Ovary (tissue), 9 donors: Measurements from ENCODE around the gene BRPF3. TPM values are rescaled to one million over a fixed set of nuclear protein-coding genes. Genes with fewer than 3 reads are reported as not detected.
A peak's percentile ranks its signal among the peaks of the same experiment; 100 is the strongest.
"Not testable (repeated sequence)": the region's sequence is repeated elsewhere in the genome, so short reads cannot be mapped to it uniquely, and the experiment has no call there.

Experiments
- DNase-seq, 5 donors: peaks; one replicate each; pipeline ENCODE4 v3.0.0-alpha.2; 2019 to 2020
- H3K27ac ChIP-seq, 2 donors: fragments of 200-600 bp; one replicate each; pipeline versions ENCODE4 v1.5.1 to v1.8.0; 2019 to 2022
- H3K27me3 ChIP-seq: fragments of 200-600 bp; one replicate; pipeline ENCODE4 v1.8.0; 2022
- H3K36me3 ChIP-seq: fragments of 200-600 bp; sonication (generic); one replicate; pipeline ENCODE4 v1.5.1; 2019
- H3K4me1 ChIP-seq: one replicate; pipeline ENCODE4 v1.8.1; 2013; ENCODE audit warnings: mild to moderate bottlenecking, moderate library complexity; ENCODE audit not compliant: insufficient read depth
- H3K4me3 ChIP-seq: fragments of 200-600 bp; sonication (generic); one replicate; pipeline ENCODE4 v1.5.1; 2017
- H3K9me3 ChIP-seq, 2 donors: fragments of 200-600 bp in 1 of 2; sonication (generic) in 1 of 2; one replicate each; pipeline versions ENCODE4 v1.5.1 to v1.8.1; 2013 to 2019; ENCODE audit warnings: mild to moderate bottlenecking in 1 of 2, moderate library complexity in 1 of 2
- CTCF ChIP-seq, 3 donors: fragments of 450-650 bp in 2 of 3; fragments of 200-600 bp in 1 of 3; IDR thresholded peaks; one replicate each; pipeline versions ENCODE4 v1.5.1 to v1.8.0; 2016 to 2022; ENCODE audit warnings: antibody characterized with exemption in 3 of 3, mild to moderate bottlenecking in 1 of 3
- EP300 ChIP-seq: sonication (generic); formaldehyde crosslinking; IDR thresholded peaks from one replicate; pipeline ENCODE4 v1.6.1; 2017; ENCODE audit warnings: antibody characterized with exemption
- POLR2A ChIP-seq: fragments of 450-650 bp; IDR thresholded peaks from one replicate; pipeline ENCODE4 v1.6.1; 2017; ENCODE audit warnings: antibody characterized with exemption, mild to moderate bottlenecking, moderate library complexity
- WGBS, 3 donors: extraction: QIAGEN DNeasy Blood & Tissue Kit in 1 of 3; methylation state at CpG; one replicate each; pipeline versions ENCODE4 v1.1.5 to v1.1.7; 2013 to 2017; 5-methylcytosine and 5-hydroxymethylcytosine counted together
- intact Hi-C, 4 donors: fragments of 100-400 bp; cut with DNase I; formaldehyde crosslinking; loops; one replicate each; pipeline versions ENCODE4 v1.11.0 to v1.15.1; 2022 to 2023
- polyA plus RNA-seq, 2 donors: library from polyadenylated mRNA; stranded (reverse); fragments of 200-250 nt in 1 of 2; fragments of 350-450 nt in 1 of 2; fragmentation: Illumina TruSeq in 1 of 2; extraction: RNeasy Lipid Tissue Mini Kit (QIAGEN cat#74804) in 1 of 2; gene quantifications; one replicate each; pipeline ENCODE4 v1.2.3, GENCODE V29; 2013 to 2014
- total RNA-seq, 7 donors: library from RNA; depleted of rRNA in 2 of 7; stranded (reverse); fragments of >200 nt in 2 of 7; fragmentation: NEBNext Ultra II Directional in 3 of 7; extraction: Animal tissue kit (Norgen Biotek cat#: 25700) in 3 of 7; gene quantifications; one replicate each; pipeline versions ENCODE4 v1.1.0 to v1.2.4, GENCODE V29; 2016 to 2023
- donor health status: DM: no; HTN: no; CAD: no; lungs with moderate emphysema.
- donor health status: DM: no; HTN: no; CAD: no.
- donor health status: Bipolar disorder and iron deficiency.
- donor health status: DM: yes; HTN: yes; CAD: no.
- donor health status: DM: no; HTN: no; CAD: no.
- donor health status: DM: yes; HTN: yes; CAD: no.

The BRPF3 gene
- total and polyA plus RNA-seq, 9 donors, result 15.7 to 34.5 (median 30.3) TPM

- TF ChIP-seq CTCF (IDR thresholded peaks at IDR 0.05) (no peak), POLR2A (no peak), EP300 (no peak)
- no peaks in the 10 kb centered on the region for H3K27me3 ChIP-seq
- no peak overlapping the region for H3K27ac ChIP-seq
- intact Hi-C loops, result no loop called here
- H3K36me3 ChIP-seq, result no peaks in the 10 kb centered on the region
- WGBS, 3 donors, result 80 to 92% (median 83%) methylated on average over 2 of the region's 2 CpGs
- peaks cover 2% of the 10 kb centered on the region for H3K4me1 ChIP-seq
- H3K4me3 ChIP-seq, result no peak overlapping the region
- DNase-seq, result peak in 1 of 5 donors; percentile 39
- H3K9me3 ChIP-seq, result no peaks in the 10 kb centered on the region
These were observed 20.0 kb downstream of the BRPF3 start for GRCh38 chr6:36216559-36216958.

- Histone ChIP-seq H3K27ac (peak overlapping the region in 1 of 2 donors; percentile 31), H3K27me3 (no peaks in the 10 kb centered on the region), H3K4me1 (peaks cover 2% of the 10 kb centered on the region), H3K4me3 (no peak overlapping the region), H3K36me3 (no peaks in the 10 kb centered on the region), H3K9me3 (no peaks in the 10 kb centered on the region)
- intact Hi-C loops, result no loop called here
- no peak for TF ChIP-seq POLR2A
- no peak for DNase-seq
- WGBS, 3 donors, result 69 to 73% (median 71%) methylated on average over 3 of the region's 3 CpGs
These were observed 20.6 kb downstream of the BRPF3 start for GRCh38 chr6:36217188-36217587.

- no peak for DNase-seq
- TF ChIP-seq CTCF (IDR thresholded peaks at IDR 0.05) (no peak), EP300 (no peak), POLR2A (no peak)
- intact Hi-C loops, result no loop called here
- Histone ChIP-seq H3K9me3 (no peaks in the 10 kb centered on the region), H3K4me1 (peaks cover 2% of the 10 kb centered on the region), H3K27ac (peak overlapping the region in 1 of 2 donors; percentile 31), H3K4me3 (no peak overlapping the region), H3K36me3 (no peaks in the 10 kb centered on the region), H3K27me3 (no peaks in the 10 kb centered on the region)
- 45 to 80% (median 52%) methylated on average over 1 of the region's 1 CpG for WGBS, 3 donors
These were observed 21.4 kb downstream of the BRPF3 start for GRCh38 chr6:36217946-36218345.

GRCh38 chr6:36218516-36218915 is 22.0 kb downstream of the BRPF3 start:
- intact Hi-C loops, H3K9me3 ChIP-seq, H3K4me3 ChIP-seq, H3K27me3 ChIP-seq, H3K27ac ChIP-seq, H3K36me3 ChIP-seq, H3K4me1 ChIP-seq: not testable (repeated sequence)
- 38 to 51% (median 39%) methylated on average over 9 of the region's 9 CpGs for WGBS, 3 donors
- DNase-seq, result peak in 1 of 5 donors; percentile 57

- Histone ChIP-seq H3K36me3 (no peaks in the 10 kb centered on the region), H3K9me3 (no peaks in the 10 kb centered on the region), H3K4me3 (no peak overlapping the region), H3K4me1 (peaks cover 2% of the 10 kb centered on the region), H3K27me3 (no peaks in the 10 kb centered on the region), H3K27ac (no peak overlapping the region)
- no peak for DNase-seq
- TF ChIP-seq CTCF (IDR thresholded peaks at IDR 0.05) (no peak), EP300 (no peak), POLR2A (no peak)
- 38 to 58% (median 54%) methylated on average over 3 of the region's 3 CpGs for WGBS, 3 donors
- intact Hi-C loops, result no loop called here
These were observed 22.5 kb downstream of the BRPF3 start for GRCh38 chr6:36219081-36219480.

- Histone ChIP-seq H3K9me3 (no peaks in the 10 kb centered on the region), H3K36me3 (no peaks in the 10 kb centered on the region)
These were observed 23.7 kb downstream of the BRPF3 start for GRCh38 chr6:36220226-36220625.

More at GRCh38 chr6:36220226-36220625, 23.7 kb downstream of the BRPF3 start:
- Histone ChIP-seq H3K27me3 (no peaks in the 10 kb centered on the region), H3K27ac (no peak overlapping the region), H3K4me1 (peaks cover 7% of the 10 kb centered on the region), H3K4me3 (no peak overlapping the region)
- DNase-seq, result no peak
- TF ChIP-seq CTCF (IDR thresholded peaks at IDR 0.05) (no peak), POLR2A (no peak), EP300 (no peak)
- intact Hi-C loops, result no loop called here
- 41 to 47% (median 43%) methylated on average over 4 of the region's 4 CpGs for WGBS, 3 donors
